ENCODE data around the gene RCC2. TPM values are rescaled to one million over a fixed set of nuclear protein-coding genes. Genes with fewer than 3 reads are reported as not detected.

Gene RCC2
- total and polyA plus RNA-seq, 8 donors = 15.8 to 73.6 (median 26.0) TPM

GRCh38 chr1:17359808-17360207, 79.7 kb downstream of the RCC2 start:
- intact Hi-C loops (cut with DNase I; ENCODE audit: low total_unique reads) = no loop called here
- H3K4me3 ChIP-seq = no peak overlapping the region
- TF ChIP-seq POLR2AphosphoS5 (IDR thresholded peaks at IDR 0.05) (no peak), CTCF (IDR thresholded peaks at IDR 0.05) (no peak), POLR2A (IDR thresholded peaks at IDR 0.05) (no peak), EP300 (IDR thresholded peaks at IDR 0.05) (no peak)
- H3K36me3 ChIP-seq = no peaks in the 10 kb centered on the region
- DNase-seq = no peak
- peaks cover 0 to 4% (median 0%) of the 10 kb centered on the region in 4 donors for H3K9me3 ChIP-seq
- no peak overlapping the region for H3K27ac ChIP-seq
- 83 to 88% (median 85%) methylated on average over 9 of the region's 9 CpGs for WGBS, 5 donors
- H3K4me1 ChIP-seq = no peaks in the 10 kb centered on the region
- H3K27me3 ChIP-seq = peaks cover 0 to 36% (median 2%) of the 10 kb centered on the region in 3 donors

- TF ChIP-seq CTCF (IDR thresholded peaks at IDR 0.05) (no peak), POLR2A (IDR thresholded peaks at IDR 0.05) (no peak), POLR2AphosphoS5 (IDR thresholded peaks at IDR 0.05) (no peak), EP300 (IDR thresholded peaks at IDR 0.05) (no peak)
- 38 to 60% (median 51%) methylated on average over 10 to 11 of the region's 11 CpGs for WGBS, 5 donors
Observed at GRCh38 chr1:17359031-17359430, 80.4 kb downstream of the RCC2 start.

GRCh38 chr1:17358557-17358956, 80.9 kb downstream of the RCC2 start:
- Histone ChIP-seq H3K4me1 (no peaks in the 10 kb centered on the region), H3K27me3 (peaks cover 0 to 31% (median 0%) of the 10 kb centered on the region in 3 donors), H3K4me3 (no peak overlapping the region), H3K9me3 (no peaks in the 10 kb centered on the region), H3K36me3 (no peaks in the 10 kb centered on the region), H3K27ac (no peak overlapping the region)
- TF ChIP-seq EP300 (IDR thresholded peaks at IDR 0.05) (no peak), POLR2AphosphoS5 (IDR thresholded peaks at IDR 0.05) (no peak), CTCF (IDR thresholded peaks at IDR 0.05) (no peak), POLR2A (IDR thresholded peaks at IDR 0.05) (no peak)
- intact Hi-C loops (cut with DNase I; ENCODE audit: low total_unique reads) = no loop called here
- DNase-seq = no peak
- 61 to 83% (median 78%) methylated on average over 3 to 4 of the region's 4 CpGs for WGBS, 5 donors

More at GRCh38 chr1:17359031-17359430, 80.4 kb downstream of the RCC2 start:
- H3K27ac ChIP-seq = no peak overlapping the region
- H3K4me1 ChIP-seq = no peaks in the 10 kb centered on the region
- H3K4me3 ChIP-seq = no peak overlapping the region
- peaks cover 0 to 35% (median 0%) of the 10 kb centered on the region in 3 donors for H3K27me3 ChIP-seq
- intact Hi-C loops (cut with DNase I; ENCODE audit: low total_unique reads) = no loop called here
- H3K9me3 ChIP-seq = no peaks in the 10 kb centered on the region
- no peaks in the 10 kb centered on the region for H3K36me3 ChIP-seq
- DNase-seq = no peak

Other genes starting within 250 kb of the RCC2 start
- under 1 TPM in 1 of 5 donors, not detected in 4; 0.37 TPM for gene PADI1, start 234.5 kb downstream of the RCC2 start, total RNA-seq
- gene PADI1, start 234.5 kb downstream of the RCC2 start, polyA plus RNA-seq = 10 to 100 TPM in 1 of 3 donors, not detected in 2; 98.2 TPM
- not detected for gene PADI3, start 190.6 kb downstream of the RCC2 start, total RNA-seq
- gene PADI3, start 190.6 kb downstream of the RCC2 start, polyA plus RNA-seq = 1 to 10 TPM in 1 of 3 donors, not detected in 2; 5.4 TPM
- under 1 TPM in 1 of 5 donors, not detected in 4; 0.18 TPM for gene PADI4, start 131.5 kb downstream of the RCC2 start, total RNA-seq
- under 1 TPM in 2 of 3 donors, not detected in 1; 0.08 to 0.25 TPM for gene PADI4, start 131.5 kb downstream of the RCC2 start, polyA plus RNA-seq
- gene PADI6, start 67.5 kb downstream of the RCC2 start, total RNA-seq = not detected
- not detected for gene PADI6, start 67.5 kb downstream of the RCC2 start, polyA plus RNA-seq
- gene ARHGEF10L, start 100.0 kb upstream of the RCC2 start, total RNA-seq = 100 to 1,000 TPM in 2 of 5 donors, 10 to 100 TPM in 3; 24.2 to 329 (median 75.4) TPM
- 10 to 100 TPM; 15.4 to 49.2 (median 22.5) TPM for gene ARHGEF10L, start 100.0 kb upstream of the RCC2 start, polyA plus RNA-seq